GM10266 (cell line): ENCODE measurements around the gene GUCA2A.

Experiments
- DNase-seq: peaks from one replicate; pipeline ENCODE4 v3.0.0; 2012; ENCODE audit errors: extremely low spot score
- CTCF ChIP-seq: IDR thresholded peaks from 2 replicates; pipeline ENCODE4 v1.5.1; 2012; ENCODE audit warnings: mild to moderate bottlenecking, low read depth; ENCODE audit not compliant: control insufficient read depth, insufficient read depth; ENCODE audit errors: missing control alignments

Gene GUCA2A

GRCh38 chr1:42117214-42117613, 47.3 kb downstream of the GUCA2A start:
- DNase-seq = no peak
- TF ChIP-seq CTCF = no peak

GRCh38 chr1:42114229-42114628, 50.3 kb downstream of the GUCA2A start:
- TF ChIP-seq CTCF = no peak
- DNase-seq = no peak
